HG03442 (cell line): ENCODE results near the gene CALCOCO2.
"Not testable (repeated sequence)": the region's sequence is repeated elsewhere in the genome, so short reads cannot be mapped to it uniquely, and the experiment has no call there.

Source experiments
- ATAC-seq: cut with Tn5 transposase; IDR thresholded peaks from one replicate; pipeline ENCODE4 v1.9.1; 2021; ENCODE audit warnings: mild to moderate bottlenecking, moderate library complexity; ENCODE audit not compliant: unreplicated experiment

Gene CALCOCO2

GRCh38 chr17:48830840-48831548 lies at the start of gene CALCOCO2:
TSS of gene CALCOCO2 (plus strand) at chr17:48831035. CDS start at chr17:48841708, 10,673 bp downstream.
- ATAC-seq = peak; percentile 77

GRCh38 chr17:48787828-48788227 lies 43.0 kb upstream of the CALCOCO2 start:
- no peak for ATAC-seq

- ATAC-seq = no peak
These were observed 40.2 kb upstream of the CALCOCO2 start for GRCh38 chr17:48790607-48791127.

DNA sequence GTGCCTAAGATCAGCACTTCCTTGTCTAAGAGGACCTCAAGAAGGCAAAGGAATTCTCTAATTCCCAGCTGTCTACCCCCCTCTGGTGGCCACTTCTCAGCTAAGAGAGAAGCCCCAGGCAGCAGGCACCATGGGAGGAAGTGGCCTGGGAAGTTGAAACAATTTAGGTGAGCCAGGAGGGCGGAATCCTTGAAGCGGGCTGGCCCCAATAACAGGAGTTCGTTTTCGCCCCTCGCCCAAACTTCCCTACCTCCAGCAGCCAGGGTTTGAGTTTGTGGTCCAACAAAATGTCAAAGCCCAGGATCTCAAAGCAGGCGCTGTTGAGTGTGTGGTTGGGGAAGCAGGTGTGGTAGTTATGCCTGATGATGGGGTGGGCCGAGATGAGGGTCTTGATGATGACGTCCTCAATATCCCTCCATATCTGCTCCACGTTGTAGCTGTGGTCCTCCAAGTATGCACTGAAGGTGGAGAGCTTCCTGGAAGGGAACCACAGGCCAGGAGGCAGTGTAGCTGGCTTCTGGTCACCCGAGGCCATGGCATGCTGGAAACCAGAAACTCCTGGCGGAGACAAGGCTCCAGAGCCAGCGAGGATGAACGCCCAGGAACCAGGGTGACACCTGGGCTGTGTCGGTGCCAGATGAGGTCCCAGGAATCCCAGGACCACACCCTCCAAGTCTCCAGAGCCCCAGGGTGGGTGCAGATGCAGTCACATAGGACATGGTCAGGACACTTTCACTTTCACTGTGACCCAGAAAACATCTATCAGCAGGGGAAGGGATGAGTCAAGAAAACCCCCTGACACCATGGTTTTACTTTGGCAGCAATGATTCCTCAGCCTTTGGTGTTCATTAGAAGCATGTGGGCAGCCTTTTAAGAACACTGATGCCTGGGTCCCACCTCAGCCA lies 39.5 kb upstream of the CALCOCO2 start:
- no peak for ATAC-seq

GRCh38 chr17:48792033-48792798 lies 38.6 kb upstream of the CALCOCO2 start:
- ATAC-seq = no peak

DNA sequence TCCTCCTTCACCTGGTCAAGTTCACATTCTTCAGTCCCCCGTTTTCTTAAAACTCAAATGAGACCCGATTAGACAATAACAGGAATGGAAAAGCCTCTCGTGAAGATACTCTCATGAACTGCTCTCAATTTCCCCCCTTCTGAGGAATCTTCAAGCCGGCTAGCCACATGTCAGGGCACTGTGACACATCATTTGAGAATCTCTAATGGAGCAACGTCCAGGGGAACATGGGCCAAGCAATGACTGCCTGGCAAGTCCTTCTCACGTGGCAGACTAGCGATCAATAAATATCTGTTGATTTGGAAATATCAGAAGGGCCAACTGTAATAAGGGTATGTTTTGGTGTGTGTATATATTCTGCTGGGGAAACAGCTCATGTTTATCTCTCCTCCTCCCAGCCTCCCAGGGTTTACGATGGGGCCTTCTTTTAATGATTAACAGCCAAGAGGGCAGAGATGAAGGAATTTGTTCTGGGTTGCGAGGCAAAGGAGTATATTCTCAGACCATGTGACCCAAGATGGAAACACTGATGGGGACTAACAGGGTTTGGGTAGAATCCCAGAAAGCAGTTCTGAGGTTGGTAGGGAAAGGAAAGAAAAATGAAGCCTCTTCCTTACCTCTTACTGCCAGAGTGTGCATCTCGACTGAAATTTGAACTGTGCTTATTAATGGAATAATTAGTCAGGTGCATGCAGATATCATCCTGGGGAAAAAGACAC lies 35.2 kb upstream of the CALCOCO2 start:
- no peak for ATAC-seq

GRCh38 chr17:48796163-48796522 lies 34.7 kb upstream of the CALCOCO2 start:
- not testable (repeated sequence) for ATAC-seq

GRCh38 chr17:48799069-48799723 lies 31.6 kb upstream of the CALCOCO2 start:
- ATAC-seq = no peak

- no peak for ATAC-seq
These were observed 30.1 kb upstream of the CALCOCO2 start for GRCh38 chr17:48800626-48801217.

DNA sequence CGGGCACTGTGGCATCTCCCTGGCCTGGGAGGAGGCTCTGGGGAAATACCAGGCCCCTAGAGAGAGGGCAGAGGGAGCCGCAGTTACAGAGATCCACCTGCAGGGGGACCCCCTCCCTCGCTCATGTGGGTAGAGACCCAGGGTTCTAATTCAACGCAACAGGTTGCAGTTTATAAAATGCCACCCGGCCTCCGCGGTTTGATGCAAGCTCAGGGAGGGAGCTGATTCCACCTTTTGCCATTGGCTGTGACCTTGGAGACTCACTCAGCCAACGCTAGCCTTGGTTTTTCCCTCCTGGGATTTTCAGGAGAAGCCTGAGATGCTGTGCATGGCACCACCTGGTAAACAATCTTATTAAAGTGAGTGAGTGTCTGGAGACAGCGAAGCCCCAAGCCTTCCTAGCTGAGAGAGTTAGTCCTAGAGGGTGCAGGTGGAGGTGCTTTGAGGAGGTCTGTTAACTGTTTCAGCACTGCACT lies 25.9 kb upstream of the CALCOCO2 start:
- no peak for ATAC-seq

DNA sequence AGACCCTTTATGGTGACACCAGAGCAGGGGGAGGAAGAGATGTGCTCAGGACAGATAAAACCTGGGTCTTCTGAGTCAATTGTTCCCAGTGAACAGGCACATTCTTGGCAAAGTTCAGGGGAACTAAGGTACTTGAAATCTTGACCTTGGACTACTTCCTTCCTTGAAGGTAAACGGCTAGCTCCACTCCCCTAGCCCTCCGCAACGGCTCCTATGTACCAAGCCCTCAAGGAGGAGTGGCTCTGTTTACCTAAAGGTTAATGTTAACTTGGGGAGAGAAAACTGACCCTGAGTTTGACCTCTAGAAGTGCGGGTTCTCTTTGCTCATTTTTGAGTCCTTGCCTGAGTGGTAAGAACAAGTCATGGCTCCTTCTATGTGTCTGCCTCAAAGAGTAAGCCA lies 21.7 kb upstream of the CALCOCO2 start:
- ATAC-seq = no peak

DNA sequence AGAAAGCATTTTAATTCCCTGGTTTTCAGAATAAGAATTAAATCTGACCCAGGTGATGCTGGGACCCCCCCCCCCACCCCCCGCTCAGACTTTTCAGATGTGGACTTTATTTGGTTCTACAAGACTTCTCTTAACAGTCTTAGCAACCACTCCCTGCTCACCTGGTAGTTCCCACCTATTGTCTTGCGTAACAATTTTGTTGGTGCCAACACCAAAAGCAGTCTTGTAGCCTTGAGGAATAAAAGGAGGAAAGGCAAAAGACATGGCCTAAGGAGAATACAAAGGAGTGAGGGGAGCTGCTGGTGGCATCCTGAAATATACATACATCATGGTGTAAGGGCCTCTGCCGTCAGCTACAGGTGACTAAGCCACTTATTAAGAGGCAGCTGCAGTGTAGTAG lies 18.8 kb upstream of the CALCOCO2 start:
- no peak for ATAC-seq

GRCh38 chr17:48814504-48814903 lies 16.3 kb upstream of the CALCOCO2 start:
- no peak for ATAC-seq

- no peak for ATAC-seq
These were observed 15.5 kb upstream of the CALCOCO2 start for GRCh38 chr17:48815311-48815710.

DNA sequence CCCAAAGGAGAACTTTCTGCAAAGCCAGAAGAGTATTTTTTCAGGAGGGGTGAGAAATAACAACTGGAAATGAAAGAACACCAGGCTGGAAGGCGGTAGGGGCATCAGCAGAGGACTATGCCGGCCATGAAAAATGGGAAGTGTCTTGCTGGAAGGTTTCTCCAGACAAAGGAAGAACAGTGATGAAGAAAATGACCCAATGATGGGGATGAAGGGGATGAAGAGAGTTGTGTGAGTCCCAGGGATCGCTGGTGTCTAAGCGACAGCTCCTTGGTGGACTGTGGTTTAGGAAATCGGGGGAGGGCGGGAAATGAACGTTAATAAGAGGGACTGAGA lies 14.4 kb upstream of the CALCOCO2 start:
- no peak for ATAC-seq

DNA sequence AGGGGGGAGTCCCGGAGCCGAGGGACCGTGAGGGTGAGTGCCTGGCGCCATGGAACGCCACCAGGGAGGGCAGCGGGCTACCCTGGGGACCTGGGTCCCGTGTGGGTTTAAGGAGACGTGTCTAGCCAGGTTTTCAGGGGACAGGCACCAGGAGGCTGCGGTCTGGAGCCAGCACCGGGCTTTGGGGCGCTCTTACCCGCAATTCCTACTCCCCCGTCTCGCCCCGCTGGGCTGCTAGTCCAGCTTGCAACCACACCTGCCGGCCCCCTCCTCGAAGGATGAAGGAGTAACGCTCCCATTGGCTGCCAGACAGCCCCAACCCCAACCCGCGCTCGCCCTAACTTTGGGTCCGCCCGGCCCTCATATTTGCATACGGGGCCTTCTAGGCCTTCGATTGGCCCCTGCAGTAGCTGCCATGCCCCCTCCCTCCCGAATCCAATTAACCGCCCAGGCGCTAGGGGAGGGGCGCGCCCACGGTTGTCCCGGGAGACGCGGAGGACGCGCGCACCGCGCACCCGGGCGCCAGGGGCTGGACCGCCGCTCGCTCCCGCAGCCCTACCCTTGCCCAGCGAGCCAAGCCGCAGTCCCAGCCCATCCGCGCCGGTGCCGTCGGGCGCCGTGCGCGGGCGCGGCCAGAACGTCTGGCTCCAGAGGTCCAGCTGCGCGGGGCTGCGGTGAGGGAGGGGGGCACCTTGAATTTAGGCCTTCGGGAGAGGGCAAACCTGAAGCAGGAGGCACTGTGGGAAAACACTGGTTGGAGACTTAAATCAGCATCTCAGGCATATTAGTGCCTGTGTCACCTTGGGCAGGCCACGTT lies 13.9 kb upstream of the CALCOCO2 start, which contains the start of gene TTLL6:
TSS of gene TTLL6 (minus strand) at position 456 of the 817 bp plus-strand sequence. CDS start at position 299, 157 bp downstream.
- ATAC-seq = no peak

DNA sequence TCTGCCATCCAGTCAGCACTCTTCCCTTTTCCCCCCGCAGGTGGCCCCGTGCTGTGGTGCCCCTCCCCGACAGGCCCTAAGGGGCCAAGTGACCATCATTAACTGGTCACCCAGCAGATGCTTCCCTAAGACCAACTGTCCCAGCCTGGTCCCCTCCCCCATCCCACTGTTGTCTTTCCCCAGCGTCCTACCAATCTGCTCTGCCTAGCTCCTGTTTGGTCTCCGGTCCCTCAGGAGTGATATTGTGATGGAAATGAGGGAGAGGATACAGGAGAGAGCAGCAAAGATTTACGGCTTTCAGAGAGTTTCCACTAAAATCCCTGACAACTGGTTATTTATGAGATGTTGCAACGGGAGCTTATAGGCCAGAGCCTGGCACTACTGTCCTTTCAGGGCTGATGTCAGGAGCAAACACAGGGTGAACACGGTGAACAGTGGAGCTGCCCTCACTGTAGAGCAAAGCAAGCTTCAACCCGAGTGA lies 12.4 kb upstream of the CALCOCO2 start:
- ATAC-seq = no peak

GRCh38 chr17:48819466-48819865 lies 11.4 kb upstream of the CALCOCO2 start:
- ATAC-seq = no peak
